Neural progenitor cell (in vitro differentiated cells): ENCODE data around the gene INSYN1. TPM values are rescaled to one million over a fixed set of nuclear protein-coding genes. Genes with fewer than 3 reads are reported as not detected.

ENCODE experiments used
- DNase-seq: peaks from one replicate; pipeline ENCODE4 v3.0.0-alpha.2; 2016; ENCODE audit warnings: low spot score
- H2AFZ ChIP-seq: fragments of 200-600 bp; sonication (generic); replicated peaks from 2 replicates; pipeline ENCODE4 v1.6.1; 2016; ENCODE audit warnings: antibody characterized with exemption
- H3F3A ChIP-seq: fragments of 200-600 bp; sonication (generic); 2 replicates; pipeline ENCODE4 v1.6.1; 2016; ENCODE audit warnings: antibody characterized with exemption, low read depth
- H3K27ac ChIP-seq: fragments of 200-600 bp; sonication (generic); 2 replicates; pipeline ENCODE4 v1.5.1; 2016; ENCODE audit warnings: mild to moderate bottlenecking
- H3K27me3 ChIP-seq: fragments of 200-600 bp; sonication (generic); 2 replicates; pipeline ENCODE4 v1.6.1; 2016; ENCODE audit warnings: mild to moderate bottlenecking, moderate library complexity
- H3K36me3 ChIP-seq: fragments of 200-600 bp; sonication (generic); 2 replicates; pipeline ENCODE4 v1.5.1; 2016
- H3K4me1 ChIP-seq: fragments of 200-600 bp; sonication (generic); 2 replicates; pipeline ENCODE4 v1.6.1; 2016; ENCODE audit warnings: mixed run types
- H3K4me2 ChIP-seq: fragments of 200-600 bp; sonication (generic); 2 replicates; pipeline ENCODE4 v1.6.1; 2016
- H3K4me3 ChIP-seq: fragments of 200-600 bp; sonication (generic); 2 replicates; pipeline ENCODE4 v1.5.1; 2016
- H3K79me2 ChIP-seq: fragments of 200-600 bp; sonication (generic); 2 replicates; pipeline ENCODE4 v1.6.1; 2016; ENCODE audit warnings: low read depth
- H3K9ac ChIP-seq: fragments of 200-600 bp; sonication (generic); 2 replicates; pipeline ENCODE4 v1.6.1; 2016
- H3K9me3 ChIP-seq: fragments of 200-600 bp; sonication (generic); 2 replicates; pipeline ENCODE4 v1.5.1; 2016; ENCODE audit warnings: low read depth
- H4K20me1 ChIP-seq: fragments of 200-600 bp; sonication (generic); 2 replicates; pipeline ENCODE4 v1.6.1; 2016; ENCODE audit warnings: low read depth
- H3K27ac Mint-ChIP-seq: 3 replicates; pipeline ENCODE4 v1.8.0; 2021; ENCODE audit warnings: mixed read lengths
- H3K27me3 Mint-ChIP-seq: 2 replicates; pipeline ENCODE4 v1.8.0; 2022; ENCODE audit warnings: low read depth, mild to moderate bottlenecking, inconsistent platforms, moderate library complexity, mixed read lengths; ENCODE audit not compliant: insufficient read depth
- H3K36me3 Mint-ChIP-seq: 3 replicates; pipeline ENCODE4 v1.8.0; 2021; ENCODE audit warnings: mixed read lengths
- H3K4me1 Mint-ChIP-seq: 3 replicates; pipeline ENCODE4 v1.8.0; 2021; ENCODE audit warnings: mixed read lengths
- H3K4me3 Mint-ChIP-seq: 3 replicates; pipeline ENCODE4 v1.8.0; 2021; ENCODE audit warnings: mild to moderate bottlenecking, moderate library complexity, mixed read lengths
- H3K9me3 Mint-ChIP-seq: 3 replicates; pipeline ENCODE4 v1.8.0; 2020; ENCODE audit warnings: mixed read lengths
- EZH2 ChIP-seq: fragments of 200-600 bp; sonication (generic); IDR thresholded peaks from 2 replicates; pipeline ENCODE4 v1.6.1; 2017; ENCODE audit warnings: antibody characterized with exemption, mild to moderate bottlenecking, moderate library complexity
- EZH2phosphoT487 ChIP-seq: fragments of 200-600 bp; sonication (generic); IDR thresholded peaks from 2 replicates; pipeline ENCODE4 v1.6.1; 2017; ENCODE audit warnings: antibody characterized with exemption
- total RNA-seq: library from RNA; depleted of rRNA; stranded (reverse); fragments of >200 nt; gene quantifications from 2 replicates; pipeline ENCODE4 v1.2.3, GENCODE V29; 2015; ENCODE audit warnings: low replicate concordance
- TF ChIP-seq, protein P1 (sequence below): fragments of 200-600 bp; sonication (generic); IDR thresholded peaks from 2 replicates; pipeline ENCODE4 v1.5.1; 2017; ENCODE audit warnings: antibody characterized with exemption, mild to moderate bottlenecking

Gene INSYN1
- total RNA-seq, 1 donor from 2014 or later: 0.17 TPM

DNA sequence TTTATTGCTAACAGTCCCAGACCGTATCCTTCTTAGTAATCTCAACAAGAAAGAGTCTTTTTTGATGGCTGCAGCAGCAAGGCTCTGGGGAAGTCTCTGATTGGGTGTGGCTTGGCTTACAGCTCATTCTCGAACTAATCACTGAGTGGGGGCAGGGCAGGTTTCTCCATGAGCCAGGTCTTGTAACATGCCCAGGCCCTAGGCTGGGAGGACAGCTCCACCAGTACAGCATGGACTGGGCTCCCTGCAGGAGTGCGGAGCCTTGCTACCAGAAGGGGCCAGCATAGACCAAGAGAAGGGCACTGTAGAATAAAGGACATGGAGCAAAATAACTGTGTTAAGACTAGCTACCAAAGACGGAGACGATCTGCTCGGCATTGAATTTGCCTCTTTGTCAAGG lies 61.8 kb downstream of the INSYN1 start:
- peaks cover 25% of the 10 kb centered on the region for H3K4me1 Mint-ChIP-seq
- H3K36me3 Mint-ChIP-seq: peaks cover 1% of the 10 kb centered on the region
- peaks cover 4% of the 10 kb centered on the region for H3K27me3 Mint-ChIP-seq
- H3K9ac ChIP-seq: no peak overlapping the region
- H3K4me2 ChIP-seq: peak overlapping the region; percentile 52
- H3F3A ChIP-seq: peaks cover 6% of the 10 kb centered on the region
- H3K9me3 Mint-ChIP-seq: no peaks in the 10 kb centered on the region
- TF ChIP-seq, protein P1, sequence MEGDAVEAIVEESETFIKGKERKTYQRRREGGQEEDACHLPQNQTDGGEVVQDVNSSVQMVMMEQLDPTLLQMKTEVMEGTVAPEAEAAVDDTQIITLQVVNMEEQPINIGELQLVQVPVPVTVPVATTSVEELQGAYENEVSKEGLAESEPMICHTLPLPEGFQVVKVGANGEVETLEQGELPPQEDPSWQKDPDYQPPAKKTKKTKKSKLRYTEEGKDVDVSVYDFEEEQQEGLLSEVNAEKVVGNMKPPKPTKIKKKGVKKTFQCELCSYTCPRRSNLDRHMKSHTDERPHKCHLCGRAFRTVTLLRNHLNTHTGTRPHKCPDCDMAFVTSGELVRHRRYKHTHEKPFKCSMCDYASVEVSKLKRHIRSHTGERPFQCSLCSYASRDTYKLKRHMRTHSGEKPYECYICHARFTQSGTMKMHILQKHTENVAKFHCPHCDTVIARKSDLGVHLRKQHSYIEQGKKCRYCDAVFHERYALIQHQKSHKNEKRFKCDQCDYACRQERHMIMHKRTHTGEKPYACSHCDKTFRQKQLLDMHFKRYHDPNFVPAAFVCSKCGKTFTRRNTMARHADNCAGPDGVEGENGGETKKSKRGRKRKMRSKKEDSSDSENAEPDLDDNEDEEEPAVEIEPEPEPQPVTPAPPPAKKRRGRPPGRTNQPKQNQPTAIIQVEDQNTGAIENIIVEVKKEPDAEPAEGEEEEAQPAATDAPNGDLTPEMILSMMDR: peak; percentile 12
- no peak for TF ChIP-seq EZH2
- peaks cover 100% of the 10 kb centered on the region for H3K79me2 ChIP-seq
- no peak overlapping the region for H3K4me3 ChIP-seq
- no peaks in the 10 kb centered on the region for H3K9me3 ChIP-seq
- H4K20me1 ChIP-seq: peaks cover 100% of the 10 kb centered on the region
- no peak overlapping the region for H3K27ac Mint-ChIP-seq
- no peak overlapping the region for H3K4me3 Mint-ChIP-seq
- H3K27ac ChIP-seq: no peak overlapping the region
- no peaks in the 10 kb centered on the region for H3K27me3 ChIP-seq
- peak; percentile 76 for DNase-seq
- no peaks in the 10 kb centered on the region for H3K36me3 ChIP-seq
- no peak overlapping the region for H2AFZ ChIP-seq
- peaks cover 28% of the 10 kb centered on the region for H3K4me1 ChIP-seq

DNA sequence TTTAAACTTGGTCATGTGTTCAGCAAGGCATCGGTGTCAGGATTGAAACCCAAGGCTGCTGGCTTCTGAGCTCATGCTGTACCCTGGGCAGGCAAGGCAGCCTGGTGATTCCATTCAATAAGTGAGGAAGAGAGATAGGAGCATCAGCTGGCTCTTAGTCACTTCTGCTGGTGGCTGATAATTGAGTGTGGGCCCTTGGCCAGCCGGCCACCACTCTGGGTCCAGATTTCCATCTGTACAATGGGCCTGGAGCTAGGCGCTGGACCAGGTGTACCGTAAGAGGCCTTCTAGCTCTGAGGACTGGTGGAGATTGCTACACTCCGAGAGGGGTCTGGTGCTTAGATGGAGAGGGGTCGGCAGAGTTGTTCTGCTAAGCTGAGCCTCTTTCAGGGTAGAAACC lies 64.7 kb downstream of the INSYN1 start:
- Histone ChIP-seq H3K79me2 (peaks cover 90% of the 10 kb centered on the region), H4K20me1 (peaks cover 83% of the 10 kb centered on the region), H3F3A (peaks cover 19% of the 10 kb centered on the region), H3K36me3 (no peaks in the 10 kb centered on the region), H3K27me3 (no peaks in the 10 kb centered on the region), H3K4me3 (no peak overlapping the region), H3K4me2 (no peak overlapping the region), H3K27ac (no peak overlapping the region), H3K9ac (no peak overlapping the region), H3K4me1 (peaks cover 42% of the 10 kb centered on the region), H2AFZ (no peak overlapping the region), H3K9me3 (no peaks in the 10 kb centered on the region)
- peaks cover 35% of the 10 kb centered on the region for H3K4me1 Mint-ChIP-seq
- H3K4me3 Mint-ChIP-seq: peak overlapping the region; percentile 36
- DNase-seq: no peak
- no peak overlapping the region for H3K27ac Mint-ChIP-seq
- peaks cover 6% of the 10 kb centered on the region for H3K27me3 Mint-ChIP-seq
- H3K36me3 Mint-ChIP-seq: peaks cover 1% of the 10 kb centered on the region
- TF ChIP-seq EZH2: no peak
- TF ChIP-seq, protein P1: no peak
- TF ChIP-seq EZH2phosphoT487: no peak
- H3K9me3 Mint-ChIP-seq: no peaks in the 10 kb centered on the region

DNA sequence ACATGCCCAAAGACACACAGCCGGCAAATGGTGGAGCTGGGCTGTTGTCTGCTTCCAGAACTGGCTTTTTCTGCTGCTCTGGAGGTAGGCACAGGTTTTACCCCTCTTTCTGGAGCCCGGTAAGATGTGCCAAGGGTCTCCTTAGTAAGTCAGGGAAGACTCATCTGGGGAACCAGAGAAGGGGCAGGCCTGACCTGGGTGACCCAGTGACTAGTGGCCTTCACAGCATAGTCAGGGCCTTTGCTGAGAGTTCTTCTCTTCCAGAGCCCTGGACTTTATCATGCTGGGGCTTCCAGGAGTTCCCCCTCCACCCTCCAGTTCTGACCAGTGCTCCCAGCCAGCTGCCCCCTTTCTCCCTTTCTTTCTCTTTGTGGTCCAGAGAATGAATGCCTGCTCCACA lies 65.8 kb downstream of the INSYN1 start:
- H3K36me3 Mint-ChIP-seq: no peaks in the 10 kb centered on the region
- peaks cover 72% of the 10 kb centered on the region for H4K20me1 ChIP-seq
- H3K79me2 ChIP-seq: peaks cover 79% of the 10 kb centered on the region
- no peaks in the 10 kb centered on the region for H3K9me3 ChIP-seq
- no peaks in the 10 kb centered on the region for H3K9me3 Mint-ChIP-seq
- H2AFZ ChIP-seq: no peak overlapping the region
- TF ChIP-seq, protein P1: no peak
- TF ChIP-seq EZH2 (no peak), EZH2phosphoT487 (no peak)
- no peak overlapping the region for H3K4me3 ChIP-seq
- peaks cover 24% of the 10 kb centered on the region for H3F3A ChIP-seq
- no peak overlapping the region for H3K9ac ChIP-seq
- peaks cover 41% of the 10 kb centered on the region for H3K4me1 Mint-ChIP-seq
- no peak overlapping the region for H3K27ac Mint-ChIP-seq
- no peaks in the 10 kb centered on the region for H3K27me3 ChIP-seq
- H3K4me1 ChIP-seq: peaks cover 42% of the 10 kb centered on the region
- H3K27me3 Mint-ChIP-seq: peaks cover 7% of the 10 kb centered on the region
- no peak overlapping the region for H3K4me3 Mint-ChIP-seq
- no peak overlapping the region for H3K4me2 ChIP-seq
- no peaks in the 10 kb centered on the region for H3K36me3 ChIP-seq
- no peak for DNase-seq
- H3K27ac ChIP-seq: no peak overlapping the region
